Measurements from ENCODE around the gene ZPBP.
"Not testable (repeated sequence)": the region's sequence is repeated elsewhere in the genome, so short reads cannot be mapped to it uniquely, and the experiment has no call there.

The ZPBP gene, protein sequence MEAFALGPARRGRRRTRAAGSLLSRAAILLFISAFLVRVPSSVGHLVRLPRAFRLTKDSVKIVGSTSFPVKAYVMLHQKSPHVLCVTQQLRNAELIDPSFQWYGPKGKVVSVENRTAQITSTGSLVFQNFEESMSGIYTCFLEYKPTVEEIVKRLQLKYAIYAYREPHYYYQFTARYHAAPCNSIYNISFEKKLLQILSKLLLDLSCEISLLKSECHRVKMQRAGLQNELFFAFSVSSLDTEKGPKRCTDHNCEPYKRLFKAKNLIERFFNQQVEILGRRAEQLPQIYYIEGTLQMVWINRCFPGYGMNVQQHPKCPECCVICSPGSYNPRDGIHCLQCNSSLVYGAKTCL

DNA sequence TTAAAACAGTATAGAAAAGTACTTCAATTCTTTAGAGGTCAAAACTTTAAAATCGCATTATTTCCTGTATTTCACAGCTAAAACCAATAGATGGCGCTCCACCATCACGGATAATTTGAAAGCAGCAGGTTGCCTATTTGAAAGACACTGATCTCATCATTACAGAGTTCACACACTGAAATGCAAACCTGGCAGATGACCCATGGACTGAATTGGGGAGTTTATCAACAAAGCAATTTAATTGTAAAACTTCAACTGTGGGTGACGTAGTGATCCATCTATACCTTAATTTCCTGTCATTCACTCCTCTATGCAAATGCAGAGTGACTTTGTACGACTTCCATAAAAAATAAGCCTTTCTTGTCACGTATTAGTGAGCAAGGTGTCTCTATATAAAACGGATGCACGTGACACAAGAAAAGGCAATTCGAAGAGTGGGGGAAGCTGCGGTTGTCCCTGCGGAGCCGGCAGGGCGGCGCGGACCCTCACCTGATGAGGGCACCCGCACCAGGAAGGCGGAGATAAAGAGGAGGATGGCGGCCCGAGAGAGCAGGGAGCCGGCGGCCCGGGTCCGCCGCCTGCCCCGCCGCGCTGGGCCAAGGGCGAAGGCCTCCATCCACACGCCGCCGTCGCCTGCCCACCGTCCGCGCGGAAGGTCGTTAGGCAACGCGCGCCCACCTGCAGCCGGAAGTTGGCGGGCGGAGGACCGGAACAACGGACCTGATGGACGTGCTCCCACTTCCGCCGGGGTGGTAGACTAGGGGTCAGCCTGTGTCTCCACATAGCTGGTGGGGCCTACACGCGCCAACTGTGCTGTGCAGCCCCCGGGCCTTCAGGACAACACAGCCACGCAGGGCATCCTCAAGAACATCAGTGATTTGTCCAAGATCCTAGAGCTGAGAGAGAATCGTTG is at the start of gene ZPBP:
Gene ZPBP, minus strand, starts transcription at position 668 of the 913 bp plus-strand sequence. Its CDS starts 52 bp downstream, at position 616.
- FAIRE-seq, result peak; percentile 91

DNA sequence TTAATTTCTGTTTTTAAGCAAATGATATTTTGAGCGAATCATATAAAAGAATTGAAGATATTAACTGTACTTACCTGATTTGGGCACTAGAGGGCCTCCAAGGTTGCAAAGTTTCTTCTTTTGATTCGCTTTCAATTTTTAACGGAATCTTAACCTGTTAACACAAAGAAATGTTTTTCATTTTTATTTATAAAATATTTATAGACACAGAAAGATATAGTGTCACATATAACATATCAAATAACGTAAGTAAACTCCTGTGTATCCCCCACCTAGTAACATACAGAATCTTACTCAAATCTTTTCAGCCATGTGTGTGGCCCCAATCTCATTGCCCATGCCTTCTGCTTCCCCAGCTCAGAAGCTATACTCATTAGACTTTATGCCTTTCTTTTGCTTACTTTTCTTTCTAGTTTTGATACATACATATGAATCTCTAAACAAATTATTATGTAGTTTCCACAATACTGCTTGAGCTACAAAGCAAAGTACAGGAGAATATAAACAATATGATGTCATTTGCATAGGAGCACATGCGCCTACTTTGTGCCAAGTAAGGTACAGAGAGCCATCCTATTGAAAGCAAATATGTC is 49.5 kb upstream of the ZPBP start:
- FAIRE-seq, result peak; percentile 95

DNA sequence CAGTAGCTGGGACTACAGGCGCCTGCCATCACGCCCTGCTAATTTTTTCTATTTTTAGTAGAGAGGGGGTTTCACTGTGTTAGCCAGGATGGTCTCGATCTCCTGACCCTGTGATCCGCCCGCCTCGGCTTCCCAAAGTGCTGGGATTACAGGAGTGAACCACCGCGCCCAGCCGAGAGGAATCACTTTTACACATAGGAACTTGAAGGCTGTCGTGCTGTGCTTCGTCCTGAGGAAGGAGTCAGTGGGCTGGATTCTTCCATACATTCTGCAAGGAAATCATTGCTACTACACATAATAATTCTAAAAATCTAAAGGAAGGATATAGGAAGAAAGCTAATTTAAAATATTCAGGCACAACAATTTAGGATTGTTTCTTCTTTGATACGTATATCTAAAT is 48.8 kb upstream of the ZPBP start:
- FAIRE-seq, result no peak

DNA sequence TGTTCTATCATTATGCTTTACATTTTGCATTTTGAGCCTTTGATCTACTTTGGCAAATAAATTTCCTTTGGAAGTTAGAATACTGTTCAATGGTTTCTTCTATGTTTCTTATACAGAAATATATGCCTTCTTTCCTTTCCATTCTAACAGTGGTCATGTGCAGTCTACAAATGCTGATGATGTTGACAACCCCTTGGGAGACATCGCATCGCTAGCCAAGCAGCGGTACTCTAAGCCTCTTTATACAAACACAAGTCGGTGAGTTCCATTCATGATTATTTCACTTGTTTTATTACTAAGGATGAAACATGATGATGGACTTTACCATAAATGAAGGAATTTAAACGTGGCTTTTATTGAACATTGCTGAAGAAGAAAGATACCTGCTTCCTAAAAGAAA is 48.1 kb upstream of the ZPBP start:
- no peak for FAIRE-seq

DNA sequence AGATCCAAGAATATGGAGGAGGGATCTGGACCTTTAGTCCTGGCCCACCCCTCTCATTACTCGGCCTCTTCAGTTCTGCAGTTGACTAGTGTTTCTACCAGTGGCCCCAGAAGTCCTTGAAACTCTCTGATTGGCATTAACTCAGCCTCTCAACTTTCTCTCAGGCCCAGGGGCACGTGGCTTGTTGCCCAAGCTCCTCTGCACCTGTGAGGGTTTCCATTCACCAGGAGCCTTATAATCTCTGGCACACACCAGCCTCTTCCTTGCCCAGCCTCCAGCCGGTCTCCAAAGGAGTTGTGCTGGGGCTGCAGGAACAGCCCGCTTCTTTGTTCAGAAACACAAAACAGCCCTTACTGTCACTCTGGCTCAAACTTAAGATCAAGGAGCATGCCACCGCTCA is 47.6 kb upstream of the ZPBP start:
- FAIRE-seq, result no peak

DNA sequence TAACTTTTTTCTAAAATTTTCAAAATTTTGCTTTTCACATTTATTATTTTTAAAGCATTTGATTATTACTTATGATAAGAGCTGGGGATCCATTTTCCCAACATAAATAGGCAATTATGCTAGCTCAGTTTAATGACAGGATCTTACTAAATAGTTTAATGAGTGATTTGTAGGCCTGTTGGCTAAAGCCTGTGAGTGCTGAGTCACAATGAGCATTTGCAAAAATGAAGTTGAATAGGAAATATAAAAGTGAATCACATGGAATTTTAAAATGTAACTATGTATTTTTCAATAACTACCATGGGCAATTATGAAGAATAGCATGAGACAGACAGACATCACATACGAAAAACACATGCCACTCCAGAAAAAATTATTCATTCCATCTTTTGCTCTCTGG is 45.1 kb upstream of the ZPBP start:
- no peak for FAIRE-seq

DNA sequence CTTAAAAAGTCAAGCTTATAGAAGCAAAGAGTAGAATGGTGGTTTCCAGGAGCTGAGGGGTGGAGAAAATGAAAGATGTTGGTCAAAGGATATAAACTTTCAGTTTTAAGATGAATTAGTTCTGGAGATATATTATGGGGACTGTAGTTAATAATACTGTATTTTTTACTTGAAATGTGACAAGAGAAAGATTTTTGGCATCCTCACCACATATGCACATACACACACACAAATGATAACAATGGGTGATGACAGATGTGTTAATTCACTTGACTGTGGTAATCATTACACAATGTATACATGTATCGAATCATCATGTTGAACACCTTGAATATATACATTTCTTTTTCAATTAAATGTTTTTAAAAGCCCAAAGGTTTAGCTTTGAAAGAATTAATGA is 32.7 kb upstream of the ZPBP start:
- no peak for FAIRE-seq

DNA sequence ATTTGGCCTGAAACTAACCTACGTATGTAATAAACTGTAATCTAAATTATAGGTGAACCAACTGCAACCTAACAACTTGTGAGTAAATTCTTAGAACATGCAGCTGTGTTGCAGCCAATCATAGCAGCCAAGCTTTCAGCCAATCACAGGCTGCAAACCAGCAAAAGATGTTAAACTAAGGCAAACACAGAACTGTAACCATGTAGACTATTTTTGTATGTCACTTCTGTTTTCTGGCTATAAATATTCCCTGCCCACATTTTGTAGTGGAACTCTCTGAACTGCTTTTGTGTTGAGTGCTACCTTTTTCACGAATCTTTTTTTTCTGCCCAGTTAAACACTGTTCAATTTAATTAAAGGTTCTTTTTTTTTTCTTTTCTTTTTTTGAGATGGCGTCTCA is 28.2 kb upstream of the ZPBP start:
- FAIRE-seq, result no peak

DNA sequence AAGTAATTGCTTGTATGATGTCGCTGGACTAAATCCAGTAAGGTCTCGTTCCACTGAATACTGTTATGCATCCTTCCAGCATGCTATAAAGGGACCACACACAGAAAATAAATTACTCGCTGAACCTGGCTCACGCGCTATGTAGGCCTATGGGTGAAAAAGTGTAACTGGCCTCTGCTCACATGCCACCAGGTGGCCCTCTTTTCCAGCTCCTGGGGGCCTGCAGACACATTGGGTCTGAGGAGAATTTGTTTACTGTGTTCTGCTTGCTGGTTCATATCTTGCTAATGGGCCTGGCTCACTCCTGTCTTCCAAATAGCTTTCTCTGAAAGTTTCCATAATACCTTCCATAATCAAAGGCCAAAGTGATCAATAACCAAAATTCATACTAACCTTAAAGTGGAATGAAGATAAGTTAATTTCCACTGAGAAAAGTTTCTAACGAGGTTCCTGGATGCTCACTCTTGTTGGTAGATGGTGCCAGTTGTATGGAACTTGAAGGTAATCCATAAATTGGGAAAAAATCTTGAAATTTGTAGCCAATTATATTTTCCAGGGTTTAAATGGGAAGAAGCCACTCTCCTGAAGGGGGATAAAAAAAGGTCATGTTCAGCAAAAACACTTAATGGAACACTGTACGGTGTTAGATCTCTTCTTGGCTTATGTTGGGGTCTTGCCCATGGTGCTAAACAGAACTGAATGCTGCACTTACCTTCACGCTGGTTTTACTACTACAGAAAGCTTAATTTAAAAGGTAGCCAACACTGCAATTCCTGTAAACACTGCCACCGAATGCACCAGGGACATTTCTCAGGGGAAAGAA is 27.0 kb upstream of the ZPBP start:
- no peak for FAIRE-seq

DNA sequence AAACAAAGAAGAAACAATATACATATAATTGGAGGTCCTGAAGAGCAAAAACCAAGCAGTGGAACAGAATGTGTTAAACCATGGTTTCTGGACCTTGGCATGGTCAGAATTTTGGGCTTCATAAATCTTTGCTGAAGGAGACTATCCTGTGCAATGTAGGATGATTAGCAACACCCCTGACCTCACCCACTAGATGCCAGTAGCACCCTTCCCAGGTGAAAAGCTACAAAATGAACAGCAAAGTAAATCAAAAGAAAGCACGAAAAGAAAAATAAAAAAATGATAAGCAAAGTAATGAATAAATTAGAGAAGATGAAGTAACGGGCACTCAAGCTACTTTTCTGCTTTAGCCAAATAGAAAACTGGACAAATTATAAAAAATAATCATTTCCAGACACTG is 19.2 kb upstream of the ZPBP start:
- no peak for FAIRE-seq

DNA sequence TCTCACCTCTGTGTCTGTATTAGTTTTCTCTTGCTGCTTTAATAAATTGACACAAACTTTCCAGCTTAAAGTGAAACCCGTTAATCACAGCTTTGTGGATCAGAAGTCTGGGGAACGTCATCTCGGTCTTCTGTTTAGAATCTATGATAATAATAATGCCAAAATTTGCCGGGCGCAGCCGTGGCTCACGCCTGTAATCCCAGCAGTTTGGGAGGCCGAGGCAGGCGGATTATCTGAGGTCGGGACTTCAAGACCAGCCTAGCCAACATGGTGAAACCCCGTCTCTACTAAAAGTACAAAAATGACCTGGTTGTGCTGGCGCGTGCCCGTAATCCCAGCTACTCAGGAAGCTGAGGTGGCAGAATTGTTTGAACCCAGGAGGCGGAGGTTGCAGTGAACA is 8.8 kb upstream of the ZPBP start:
- no peak for FAIRE-seq

DNA sequence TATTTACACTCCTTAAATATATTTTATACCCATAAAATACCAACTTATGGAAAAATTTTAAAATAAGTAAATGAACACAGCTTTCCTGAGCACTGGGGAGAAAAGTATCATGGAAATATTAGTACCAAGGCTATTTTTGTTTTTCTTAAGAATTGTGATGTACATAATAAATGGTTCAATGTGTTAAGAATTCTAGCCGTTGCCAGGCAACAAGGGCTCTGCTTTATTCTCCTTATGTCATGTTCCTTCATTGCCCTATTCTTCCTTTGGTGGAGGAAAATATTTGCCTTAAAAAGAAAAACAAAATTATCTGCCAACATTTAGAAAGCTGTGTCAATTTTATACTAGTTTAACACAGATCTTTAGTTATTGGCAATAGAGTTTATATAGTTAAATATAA is 2.6 kb upstream of the ZPBP start:
- FAIRE-seq, result no peak

DNA sequence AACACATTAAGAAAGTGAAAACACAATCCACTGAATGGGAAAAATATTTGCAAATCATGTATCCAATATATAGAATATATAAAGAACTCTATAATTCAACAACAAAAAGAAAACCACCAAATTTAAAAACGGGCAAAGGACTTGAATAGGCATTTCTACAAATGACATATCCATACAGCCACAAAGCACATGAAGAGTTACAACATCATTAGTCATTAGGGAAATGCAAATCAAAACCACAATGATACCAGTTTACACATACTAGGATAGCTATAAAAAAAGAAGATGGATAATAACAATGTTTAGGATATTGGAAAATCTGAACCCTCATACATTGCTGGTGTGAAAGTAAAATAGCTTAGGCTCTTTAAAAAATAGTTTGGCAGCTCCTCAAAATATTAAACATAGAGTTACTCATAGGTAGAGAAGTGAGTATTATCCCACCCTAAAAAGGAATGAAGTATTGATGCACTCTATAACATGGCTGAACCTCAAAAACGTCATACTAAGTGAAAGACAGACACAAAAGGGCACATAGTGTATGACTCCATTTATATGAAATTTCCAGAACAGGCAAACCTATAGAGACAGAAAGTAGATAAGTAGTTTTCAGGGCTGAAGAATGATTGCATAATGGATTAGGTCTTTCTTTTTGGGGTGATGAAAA is 4.5 kb downstream of the ZPBP start:
- FAIRE-seq, result no peak

DNA sequence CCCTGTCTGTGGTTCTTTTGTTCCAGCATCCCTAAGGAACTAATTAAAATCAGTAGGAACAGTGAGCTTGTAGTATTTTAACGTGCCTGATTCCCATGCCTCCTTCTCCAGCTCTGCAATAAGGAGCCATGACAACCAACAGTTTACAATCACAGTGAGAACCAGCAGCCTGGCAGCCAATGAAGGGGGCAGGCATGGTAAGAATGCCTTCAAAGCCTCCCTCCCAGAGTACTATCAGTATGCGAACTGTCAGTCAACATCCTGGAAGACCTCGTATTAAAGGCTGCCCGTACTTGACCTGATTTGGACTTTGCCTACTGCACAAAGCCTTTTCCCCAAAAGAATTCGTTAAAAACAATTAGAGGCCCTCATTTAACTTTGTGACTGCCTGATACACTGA is 7.7 kb downstream of the ZPBP start:
- FAIRE-seq, result no peak

DNA sequence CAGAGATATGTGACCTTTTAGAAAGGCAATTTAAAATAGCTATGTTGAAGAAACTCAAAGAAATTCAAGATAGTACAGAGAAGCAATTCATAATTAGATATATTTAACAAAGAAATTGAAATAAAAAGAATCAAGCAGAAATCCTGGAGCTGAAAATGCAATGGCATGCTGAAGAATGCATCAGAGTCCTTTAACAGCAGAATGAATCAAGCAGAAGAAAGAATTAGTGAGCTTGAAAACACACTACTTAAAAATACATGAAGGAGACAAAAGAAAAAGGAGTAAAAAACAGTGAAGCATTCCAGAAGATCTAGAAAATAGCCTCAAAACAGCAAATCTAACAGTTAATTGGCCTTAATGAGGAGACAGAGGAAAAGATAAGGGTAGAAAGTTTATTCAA is 20.0 kb downstream of the ZPBP start:
- FAIRE-seq, result no peak

DNA sequence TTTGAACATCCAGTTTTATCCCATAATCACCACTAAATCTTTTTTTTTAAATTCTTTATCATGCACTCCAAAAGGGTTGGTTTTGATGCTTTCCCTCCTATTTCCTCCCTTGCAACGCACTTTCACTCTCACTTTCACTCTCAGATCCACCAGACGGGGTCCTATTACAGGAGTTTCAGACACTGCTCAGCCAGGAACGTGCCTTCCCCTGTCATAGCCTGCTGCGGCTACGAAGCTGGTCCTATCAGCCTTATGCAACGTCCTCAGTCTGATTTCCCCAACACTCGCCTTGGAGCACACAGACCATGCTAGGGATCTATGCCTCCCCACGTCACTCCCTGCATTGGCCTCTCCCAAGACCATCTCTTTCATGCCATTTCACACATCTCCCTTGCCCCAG is 23.4 kb downstream of the ZPBP start:
- no peak for FAIRE-seq

DNA sequence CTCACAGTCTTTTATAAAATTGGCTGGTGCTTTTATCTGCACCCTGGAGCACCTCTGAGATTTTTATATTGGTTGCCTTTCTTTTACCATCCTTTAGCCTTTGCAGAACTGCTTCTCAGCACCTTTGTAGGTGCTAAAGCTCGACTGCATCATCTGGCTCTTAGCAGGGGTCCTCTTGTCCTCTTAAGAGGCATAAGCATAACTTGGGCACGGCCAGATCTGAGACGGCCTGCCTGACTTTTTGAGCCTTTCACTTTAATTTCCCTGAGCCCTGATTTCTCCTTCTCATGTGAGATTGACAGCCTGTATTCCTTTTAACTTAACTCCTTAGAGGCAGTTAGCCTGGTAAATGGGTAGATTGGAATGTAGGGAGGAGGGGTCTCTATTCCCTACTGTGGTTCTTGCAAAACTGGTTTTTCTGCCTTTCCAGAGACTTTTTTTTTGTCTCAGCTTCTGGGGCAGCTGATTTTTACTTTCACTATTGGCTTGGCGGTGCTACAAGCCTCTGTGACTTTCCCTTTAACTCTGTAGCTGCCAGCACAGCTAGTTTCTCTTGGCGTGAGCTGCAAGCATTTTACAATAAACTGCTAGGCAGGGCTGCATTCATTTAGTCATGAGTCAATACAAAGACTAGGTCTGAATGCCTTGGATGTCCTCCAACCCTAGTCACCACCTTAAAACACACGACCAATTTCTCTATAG is 24.0 kb downstream of the ZPBP start:
- FAIRE-seq, result no peak

DNA sequence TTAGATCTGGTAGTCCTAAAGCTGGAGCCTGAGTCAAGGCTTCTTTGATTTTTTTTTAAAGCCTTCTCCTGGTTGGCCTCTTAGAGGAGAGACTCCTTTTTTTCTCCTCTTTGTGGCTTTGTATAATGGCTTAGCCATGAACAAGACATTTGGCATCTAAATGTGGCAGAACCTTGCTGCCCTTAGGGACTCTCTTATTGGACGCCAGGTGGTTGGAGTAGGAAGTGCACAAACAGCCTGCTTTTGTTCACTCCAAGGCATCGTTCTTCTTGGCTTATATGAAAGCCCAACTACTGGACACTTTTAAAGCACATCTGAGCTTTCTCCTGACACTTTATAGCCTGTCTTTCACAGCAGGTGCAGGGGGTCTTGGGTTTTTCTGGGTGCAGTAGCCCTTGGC is 25.0 kb downstream of the ZPBP start:
- no peak for FAIRE-seq

DNA sequence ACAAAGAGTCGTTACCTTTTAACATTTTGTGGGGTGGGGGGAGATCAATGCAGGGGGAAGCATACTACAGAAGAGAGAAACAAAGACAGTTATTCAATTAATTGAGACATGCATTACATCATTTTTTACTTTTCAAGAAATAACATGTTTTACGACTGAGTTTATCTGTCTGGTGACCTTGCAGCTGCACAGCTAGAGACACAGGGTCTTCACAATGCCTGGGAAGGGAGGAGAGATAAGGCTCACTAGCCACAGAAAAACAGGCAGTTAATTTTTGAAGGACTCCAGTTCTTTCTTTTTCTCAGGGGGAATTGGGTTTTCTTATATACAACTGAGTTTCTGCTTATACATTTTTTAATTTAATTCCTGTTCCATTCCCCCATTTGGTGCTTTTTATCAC is 30.1 kb downstream of the ZPBP start:
- FAIRE-seq, result no peak

DNA sequence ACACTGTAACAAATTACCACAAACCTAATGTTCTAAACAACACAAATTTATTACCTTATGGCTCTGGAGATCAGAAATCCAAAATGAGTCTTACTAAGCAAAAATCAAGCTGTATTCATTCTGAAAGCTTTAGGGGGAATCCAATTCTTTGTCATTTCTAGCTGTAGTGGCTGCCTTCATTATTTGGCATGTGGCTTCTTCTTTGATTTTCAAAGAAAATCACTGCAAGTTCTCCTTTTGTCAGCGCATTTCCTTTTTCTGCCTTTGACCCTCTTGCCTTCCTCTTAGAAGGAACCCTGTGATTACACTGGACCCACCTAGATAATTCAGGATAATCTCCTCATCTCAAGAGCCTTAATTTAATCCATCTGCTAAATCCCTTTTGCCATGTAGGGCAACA is 36.9 kb downstream of the ZPBP start:
- no peak for FAIRE-seq

DNA sequence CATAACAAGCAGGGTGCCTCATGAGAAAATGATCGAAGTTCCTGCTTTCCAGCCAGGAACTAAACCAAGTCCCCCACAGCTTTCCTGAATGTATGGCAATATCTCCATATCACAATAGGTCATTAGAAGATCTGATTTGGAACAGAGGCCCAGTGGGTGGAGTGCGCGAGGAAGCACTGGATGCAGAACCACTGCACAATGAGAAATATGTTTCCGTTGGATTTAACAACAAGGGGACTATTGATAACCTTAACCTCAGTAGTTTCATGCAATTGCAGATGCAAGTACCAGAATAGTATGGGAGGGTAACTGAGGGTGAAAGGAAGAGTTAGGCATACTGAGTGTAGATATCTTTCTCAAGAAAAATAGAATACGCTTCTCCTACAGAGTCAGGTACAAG is 45.3 kb downstream of the ZPBP start:
- FAIRE-seq, result no peak

DNA sequence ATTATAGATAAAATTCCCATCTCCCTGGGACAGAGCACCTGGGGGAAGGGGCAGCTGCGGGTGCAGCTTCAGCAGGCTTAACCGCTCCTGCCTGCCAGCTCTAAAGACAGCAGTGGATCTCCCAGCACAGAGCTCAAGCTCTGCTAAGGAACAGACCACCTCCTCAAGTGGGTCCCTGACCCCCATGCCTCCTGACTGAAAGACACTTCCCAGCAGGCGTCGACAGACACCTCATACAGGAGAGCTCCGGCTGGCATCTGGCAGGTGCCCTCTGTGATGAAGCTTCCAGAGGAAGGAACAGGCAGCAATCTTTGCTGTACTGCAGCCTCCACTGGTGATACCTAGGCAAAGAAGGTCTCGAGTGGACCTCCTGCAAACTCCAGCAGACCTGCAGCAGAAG is 51.9 kb downstream of the ZPBP start:
- not testable (repeated sequence) for FAIRE-seq

Measured in endometrium (tissue), 2 donors.